Pons (tissue), 1 donor: ENCODE data around the gene SH3BP4.

ENCODE experiments used
- DNase-seq: peaks from one replicate; pipeline ENCODE4 v3.0.0-alpha.2; 2016; ENCODE audit warnings: low spot score

The SH3BP4 gene

GRCh38 chr2:234967201-234967869 lies 15.5 kb downstream of the SH3BP4 start:
- DNase-seq: no peak

GRCh38 chr2:234967870-234968208 lies 16.0 kb downstream of the SH3BP4 start:
- no peak for DNase-seq

- no peak for DNase-seq
These were observed 17.0 kb downstream of the SH3BP4 start for GRCh38 chr2:234968631-234969305.

- no peak for DNase-seq
These were observed 17.7 kb downstream of the SH3BP4 start for GRCh38 chr2:234969306-234970098.

GRCh38 chr2:234970099-234970440 lies 18.3 kb downstream of the SH3BP4 start:
- no peak for DNase-seq

- DNase-seq: no peak
These were observed 18.7 kb downstream of the SH3BP4 start for GRCh38 chr2:234970477-234970882.

- no peak for DNase-seq
These were observed 19.7 kb downstream of the SH3BP4 start for GRCh38 chr2:234971496-234971895.

- DNase-seq: no peak
These were observed 21.2 kb downstream of the SH3BP4 start for GRCh38 chr2:234973008-234973407.

GRCh38 chr2:234974501-234975385 lies 22.9 kb downstream of the SH3BP4 start:
- DNase-seq: no peak

GRCh38 chr2:234975611-234976010 lies 23.8 kb downstream of the SH3BP4 start:
- no peak for DNase-seq

GRCh38 chr2:234976479-234977227 lies 24.8 kb downstream of the SH3BP4 start:
- no peak for DNase-seq

GRCh38 chr2:234977228-234977679 lies 25.4 kb downstream of the SH3BP4 start:
- DNase-seq: no peak

GRCh38 chr2:234978466-234979203 lies 26.8 kb downstream of the SH3BP4 start:
- DNase-seq: no peak

- DNase-seq: no peak
These were observed 27.7 kb downstream of the SH3BP4 start for GRCh38 chr2:234979204-234980167.

GRCh38 chr2:234980451-234981187 lies 28.8 kb downstream of the SH3BP4 start:
- DNase-seq: no peak

- no peak for DNase-seq
These were observed 29.6 kb downstream of the SH3BP4 start for GRCh38 chr2:234981197-234982095.

- DNase-seq: no peak
These were observed 30.4 kb downstream of the SH3BP4 start for GRCh38 chr2:234982096-234982834.
